Kasumi-1 (cell line): ENCODE data around the gene GMPR2.

Source experiments
- DNase-seq, 2 experiments: peaks; one replicate each; lab custom pipeline; 2025; lab: John Stamatoyannopoulos, UW

Gene GMPR2

DNA sequence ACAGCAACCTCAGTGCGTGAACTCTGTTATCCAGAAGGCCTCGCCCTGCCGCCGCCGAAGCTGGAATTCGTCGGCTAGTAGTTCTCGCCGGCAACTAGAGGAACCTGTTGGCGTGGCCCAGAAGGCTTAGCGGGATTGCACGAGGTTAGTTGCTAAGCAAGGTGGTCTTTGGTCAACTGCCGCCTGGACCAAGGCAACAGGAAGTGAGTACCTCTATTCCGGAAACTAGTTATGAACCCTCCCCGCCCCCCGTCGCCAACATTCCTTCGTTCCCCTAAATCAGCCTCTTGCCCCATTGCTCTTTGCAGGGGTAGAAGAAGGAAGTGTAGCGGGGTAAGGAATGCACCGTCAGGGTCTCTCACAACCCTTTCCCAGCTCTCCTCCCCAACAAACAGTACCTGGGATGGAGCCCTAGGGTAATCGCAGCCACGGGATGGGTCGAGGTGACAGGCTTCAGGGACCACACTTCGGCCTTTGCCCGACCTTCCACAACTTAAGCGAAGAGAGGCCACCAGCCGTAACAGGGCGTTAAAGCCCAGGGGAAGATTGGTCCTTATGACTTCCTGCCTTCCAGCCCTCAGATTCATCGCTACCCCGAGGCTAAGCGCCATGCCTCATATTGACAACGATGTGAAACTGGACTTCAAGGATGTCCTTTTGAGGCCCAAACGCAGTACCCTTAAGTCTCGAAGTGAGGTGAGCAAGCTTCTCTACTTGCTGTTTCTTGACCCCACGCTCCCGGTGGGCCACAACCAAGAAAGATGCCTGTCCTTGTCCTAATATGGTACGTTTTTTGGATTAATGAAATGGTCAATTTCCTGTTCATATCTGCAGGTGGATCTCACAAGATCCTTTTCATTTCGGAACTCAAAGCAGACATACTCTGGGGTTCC is at the start of gene GMPR2:
GMPR2 (plus strand) TSS at position 285 of the 893 bp plus-strand sequence; CDS start at position 610, 325 bp downstream.
- peak; percentile 91 to 92 for DNase-seq

DNA sequence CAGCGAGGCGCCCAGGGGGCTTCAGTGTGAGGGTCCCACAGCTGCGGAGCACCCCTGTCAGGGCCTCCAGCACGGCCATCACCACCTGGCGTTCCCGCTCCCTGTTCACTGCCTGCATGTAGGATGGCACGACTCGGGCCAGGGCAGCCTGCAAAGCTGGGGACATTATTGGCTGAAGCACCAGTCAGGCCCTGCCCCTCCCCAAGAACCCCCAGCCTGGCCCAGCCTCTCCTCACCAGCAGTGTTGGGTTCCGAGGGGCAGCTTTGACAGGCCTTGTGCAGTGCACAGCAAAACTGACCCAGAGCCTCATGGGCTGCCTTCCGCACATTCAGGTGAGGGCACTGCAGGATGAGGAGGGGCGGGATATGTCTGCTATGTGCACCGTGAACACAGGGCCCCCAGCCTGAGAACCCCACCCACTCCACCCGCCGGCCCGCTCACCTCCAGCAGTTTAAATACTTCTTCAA is 49.7 kb upstream of the GMPR2 start:
- no peak for DNase-seq

- no peak for DNase-seq
Measured at GRCh38 chr14:24184104-24184970, 48.4 kb upstream of the GMPR2 start.

DNA sequence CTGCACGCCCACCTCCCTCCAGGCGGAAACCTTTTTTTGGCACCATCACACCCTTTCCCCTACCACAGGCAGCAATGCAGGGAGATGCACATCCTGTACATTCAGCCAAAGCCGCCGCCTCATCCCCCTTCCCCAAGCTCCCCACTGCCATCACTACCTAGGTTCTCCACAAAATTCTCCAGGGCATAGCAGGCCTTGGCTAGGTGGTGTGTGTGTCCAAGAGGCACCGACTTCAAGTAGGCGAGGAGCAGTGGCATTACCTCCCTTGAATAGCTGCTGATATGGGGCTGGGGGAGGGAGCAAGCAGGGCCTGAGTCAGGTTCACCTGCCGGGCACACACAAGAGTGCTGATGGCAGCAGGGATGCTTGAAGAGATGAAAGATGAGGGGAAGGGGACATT is 47.7 kb upstream of the GMPR2 start:
- no peak for DNase-seq

GRCh38 chr14:24185741-24186140 is 47.0 kb upstream of the GMPR2 start:
- DNase-seq = no peak

GRCh38 chr14:24186831-24187538 is 45.7 kb upstream of the GMPR2 start:
- DNase-seq = no peak

DNA sequence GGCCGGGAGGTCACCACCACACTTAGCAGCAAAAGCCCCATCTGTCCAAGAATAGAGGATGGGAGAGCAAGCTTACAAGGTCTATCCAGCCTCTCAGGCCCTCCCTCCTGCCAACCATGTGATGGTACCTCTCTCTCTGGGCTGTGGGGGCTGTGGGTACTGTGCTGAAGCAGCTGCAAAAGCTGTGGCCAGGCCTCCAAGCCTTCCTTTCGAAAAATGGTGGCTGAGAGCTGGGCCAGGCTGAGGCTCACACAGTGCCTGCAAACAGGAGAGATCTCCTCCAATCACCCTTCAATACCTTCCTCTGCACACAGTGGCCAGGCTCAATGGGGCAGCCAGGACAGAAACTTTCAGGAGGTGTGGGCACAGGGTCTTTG is 45.2 kb upstream of the GMPR2 start:
- no peak for DNase-seq

- peak; percentile 97 for DNase-seq
Measured at GRCh38 chr14:24188251-24189058, 44.3 kb upstream of the GMPR2 start, which contains the start of gene IPO4. IPO4 (minus strand) TSS chr14:24188816; CDS start chr14:24188787, 29 bp downstream.

DNA sequence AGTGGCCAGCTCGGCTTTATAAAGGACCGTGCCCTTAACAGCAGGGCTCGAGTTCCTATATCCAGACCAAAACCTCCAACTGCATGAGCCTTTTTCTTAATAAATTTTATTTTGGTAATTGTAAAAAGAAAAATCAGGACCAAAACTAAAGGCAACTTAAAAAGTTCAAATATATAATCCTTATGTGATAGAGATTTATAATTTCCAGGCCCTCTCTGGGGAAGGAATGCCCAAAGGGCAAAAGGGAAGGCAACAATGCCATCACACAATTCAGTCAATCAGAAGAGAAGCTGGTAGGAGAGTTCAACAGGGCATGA is 43.7 kb upstream of the GMPR2 start:
- DNase-seq = no peak

DNA sequence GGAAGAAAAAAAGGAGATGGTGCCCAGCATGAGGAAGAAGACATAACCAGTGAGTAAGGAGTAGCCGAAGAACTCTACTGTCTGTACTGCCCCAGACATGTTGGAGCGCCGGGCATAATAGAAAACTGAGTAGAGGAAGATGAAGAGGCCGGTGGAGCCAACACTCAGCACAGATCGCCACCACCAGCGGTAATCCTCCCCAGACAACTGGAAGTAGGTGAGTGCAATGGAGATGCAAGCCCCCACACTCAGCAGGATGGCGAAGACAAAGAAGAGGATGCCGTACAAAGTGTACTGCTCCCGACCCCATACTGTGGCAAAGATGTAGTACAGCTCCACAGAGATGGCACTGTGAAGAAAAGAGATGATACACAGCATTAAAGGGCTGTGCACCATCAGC is 43.3 kb upstream of the GMPR2 start:
- DNase-seq = no peak

DNA sequence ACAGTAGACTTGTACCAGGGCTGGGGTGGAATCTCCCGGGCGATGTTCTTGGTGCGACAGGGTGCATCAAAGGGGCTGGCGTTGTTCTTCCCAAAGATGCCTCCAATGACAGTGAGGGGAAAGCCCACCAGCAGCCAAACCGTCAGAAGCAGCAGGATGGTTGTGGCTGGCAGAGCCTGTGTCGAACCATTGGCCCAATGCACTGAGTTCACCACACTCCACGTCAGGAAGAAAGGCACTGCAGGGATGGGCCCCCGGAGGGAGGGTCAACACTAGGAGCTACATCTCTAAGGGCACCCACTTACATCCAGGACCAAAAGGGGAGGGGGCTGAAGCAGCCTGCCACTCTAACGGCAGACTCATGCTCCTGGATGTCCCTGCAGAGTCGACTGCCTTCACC is 42.3 kb upstream of the GMPR2 start:
- no peak for DNase-seq

GRCh38 chr14:24192933-24193332 is 39.8 kb upstream of the GMPR2 start:
- no peak for DNase-seq

- DNase-seq = no peak
Measured at GRCh38 chr14:24194186-24194872, 38.4 kb upstream of the GMPR2 start.

DNA sequence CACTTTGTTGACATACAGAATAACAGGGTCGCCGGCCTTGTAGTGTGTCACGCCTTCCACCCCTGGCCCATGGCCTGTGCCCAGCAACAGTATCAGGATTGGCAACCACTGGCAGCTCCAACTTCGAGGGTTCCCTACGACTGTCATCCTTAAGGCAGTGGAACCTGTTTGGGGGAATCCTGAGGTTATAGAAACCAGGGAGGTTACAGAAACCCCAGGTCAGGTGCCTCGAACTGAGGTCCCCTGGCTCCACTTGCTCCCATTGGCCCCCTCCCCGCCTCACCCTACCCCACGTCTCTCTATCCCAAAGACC is 37.9 kb upstream of the GMPR2 start:
- DNase-seq = no peak

DNA sequence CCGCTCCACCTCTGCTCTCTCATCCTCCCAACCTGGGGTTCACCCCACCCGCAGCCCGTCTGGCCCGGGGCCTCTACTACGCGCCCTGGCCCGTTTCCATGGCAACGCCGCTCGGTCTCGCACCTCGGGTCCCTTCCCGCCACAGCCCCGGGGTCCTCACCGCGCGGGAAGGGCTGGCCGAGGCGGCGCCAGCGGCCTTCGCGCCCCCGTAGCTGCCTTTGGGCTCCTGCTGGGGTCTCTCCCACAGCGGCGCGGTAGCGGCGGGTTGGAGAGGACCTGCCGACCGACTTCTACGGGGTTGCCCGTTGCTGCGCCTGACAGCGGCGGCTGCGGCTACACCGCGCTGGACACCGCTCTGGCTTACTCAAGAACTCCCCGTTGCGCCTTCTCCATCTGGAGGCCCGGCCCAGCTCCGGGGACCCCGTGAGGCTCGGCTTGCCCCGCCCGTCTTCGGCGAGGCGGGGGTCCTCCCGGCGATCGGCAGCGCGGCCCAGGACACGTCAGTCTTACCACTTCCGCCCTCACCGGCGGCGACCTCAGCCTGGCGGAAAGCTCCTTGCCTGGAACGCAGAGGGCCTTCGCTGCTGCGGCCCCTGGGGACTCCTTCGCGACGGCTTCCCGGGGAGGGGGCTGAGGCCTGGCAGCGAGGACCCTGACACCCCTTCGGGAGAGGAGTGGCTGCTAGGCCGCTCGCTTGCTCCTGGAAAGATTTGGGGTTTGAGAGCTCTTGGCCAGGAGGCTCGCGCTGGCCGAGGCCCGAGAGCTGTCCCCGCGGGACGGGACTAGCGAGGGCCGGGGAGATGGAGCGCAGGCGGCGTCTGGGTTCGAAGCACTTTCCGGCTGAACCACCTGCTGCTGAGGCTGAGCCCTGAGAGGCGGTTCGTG is 37.3 kb upstream of the GMPR2 start, which contains the start of gene TM9SF1:
TM9SF1 (minus strand) TSS at position 256 of the 885 bp plus-strand sequence. CDS start 422 bp downstream, outside the sequence.
- DNase-seq = peak; percentile 68 to 83

- DNase-seq = peak; percentile 13 to 57
Measured at GRCh38 chr14:24196071-24197055, 36.4 kb upstream of the GMPR2 start.

GRCh38 chr14:24197056-24197450 is 35.7 kb upstream of the GMPR2 start:
- no peak for DNase-seq

- peak; percentile 3 to 21 for DNase-seq
Measured at GRCh38 chr14:24198814-24199524, 33.8 kb upstream of the GMPR2 start.
